ENCODE measurements around the gene TRIM44.

DNA sequence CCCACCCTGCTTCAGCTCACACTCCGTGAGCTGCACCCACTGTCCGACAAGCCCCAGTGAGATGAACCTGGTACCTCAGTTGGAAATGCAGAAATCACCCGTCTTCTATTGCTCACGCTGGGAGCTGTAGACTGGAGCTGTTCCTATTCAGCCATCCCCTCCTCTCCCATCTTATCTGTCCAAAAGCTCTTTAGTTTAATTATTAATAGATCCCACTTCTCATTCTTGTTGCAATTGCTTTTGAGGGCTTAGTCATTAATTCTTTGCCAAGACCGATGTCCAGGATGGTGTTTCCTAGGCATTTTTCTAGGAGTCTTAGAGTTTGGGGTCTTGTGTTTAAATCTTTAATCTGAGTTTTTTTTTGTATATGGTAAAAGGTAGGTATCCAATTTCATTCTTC lies 116.8 kb downstream of the TRIM44 start:
- no peak for TF ChIP-seq POLR2AphosphoS5 (IDR thresholded peaks at IDR 0.05; ENCODE audit: low read depth, low read length)
- TF ChIP-seq POLR2A (IDR thresholded peaks at IDR 0.05; ENCODE audit: low read depth, low read length): no peak

Measured in GM12892 (cell line).